ENCODE results near the gene RIIAD1.

DNA sequence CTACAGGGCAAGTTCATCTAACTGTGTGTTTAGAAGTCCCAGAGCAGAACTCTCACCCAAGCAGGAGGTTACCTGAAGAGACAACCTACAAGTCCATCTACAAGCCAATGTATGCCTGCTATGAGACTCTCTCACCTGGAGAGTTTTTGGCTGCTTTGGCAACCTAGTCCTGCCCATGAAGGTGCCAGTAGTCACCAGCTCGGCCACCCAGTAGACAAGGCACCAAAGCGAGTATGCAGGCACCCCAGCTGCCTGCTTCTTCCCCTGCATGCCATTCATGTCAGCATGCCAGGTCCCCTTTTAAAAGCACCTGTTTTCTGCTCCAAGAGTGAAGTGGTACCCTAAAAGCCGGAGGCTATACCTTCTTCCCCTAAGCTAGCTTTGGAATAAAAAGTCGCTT, 20.2 kb downstream of the RIIAD1 start:
- no peak for TF ChIP-seq POLR2A (IDR thresholded peaks at IDR 0.05)
- TF ChIP-seq, protein P1, sequence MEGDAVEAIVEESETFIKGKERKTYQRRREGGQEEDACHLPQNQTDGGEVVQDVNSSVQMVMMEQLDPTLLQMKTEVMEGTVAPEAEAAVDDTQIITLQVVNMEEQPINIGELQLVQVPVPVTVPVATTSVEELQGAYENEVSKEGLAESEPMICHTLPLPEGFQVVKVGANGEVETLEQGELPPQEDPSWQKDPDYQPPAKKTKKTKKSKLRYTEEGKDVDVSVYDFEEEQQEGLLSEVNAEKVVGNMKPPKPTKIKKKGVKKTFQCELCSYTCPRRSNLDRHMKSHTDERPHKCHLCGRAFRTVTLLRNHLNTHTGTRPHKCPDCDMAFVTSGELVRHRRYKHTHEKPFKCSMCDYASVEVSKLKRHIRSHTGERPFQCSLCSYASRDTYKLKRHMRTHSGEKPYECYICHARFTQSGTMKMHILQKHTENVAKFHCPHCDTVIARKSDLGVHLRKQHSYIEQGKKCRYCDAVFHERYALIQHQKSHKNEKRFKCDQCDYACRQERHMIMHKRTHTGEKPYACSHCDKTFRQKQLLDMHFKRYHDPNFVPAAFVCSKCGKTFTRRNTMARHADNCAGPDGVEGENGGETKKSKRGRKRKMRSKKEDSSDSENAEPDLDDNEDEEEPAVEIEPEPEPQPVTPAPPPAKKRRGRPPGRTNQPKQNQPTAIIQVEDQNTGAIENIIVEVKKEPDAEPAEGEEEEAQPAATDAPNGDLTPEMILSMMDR (IDR thresholded peaks at IDR 0.05), result no peak

Measured in stomach (tissue), 4 donors.